Uterus (tissue), 2 donors: ENCODE results near the gene RAI14.

Experiments used
- CTCF ChIP-seq, 4 experiments: fragments of 200-600 bp in 2 of 4; fragments of 450-650 bp in 2 of 4; sonication (generic) in 2 of 4; IDR thresholded peaks; one replicate each; pipeline ENCODE4 v1.5.1; 2016 to 2019; ENCODE audit warnings: antibody characterized with exemption in 4 of 4, mild to moderate bottlenecking in 2 of 4, moderate library complexity in 1 of 4
- POLR2A ChIP-seq, 2 donors: fragments of 450-650 bp; IDR thresholded peaks; one replicate each; pipeline ENCODE4 v1.6.1; 2016; ENCODE audit warnings: antibody characterized with exemption in 2 of 2, mild to moderate bottlenecking in 1 of 2, moderate library complexity in 1 of 2

- TF ChIP-seq CTCF (IDR thresholded peaks at IDR 0.05) (no peak), POLR2A (IDR thresholded peaks at IDR 0.05) (no peak)
Observed at GRCh38 chr5:34765662-34766061, 109.5 kb downstream of the RAI14 start.
